Muscle layer of colon (tissue), 2 donors: ENCODE measurements around the gene ABCA7.

Source experiments
- H3K27ac ChIP-seq: one replicate; pipeline ENCODE4 v1.7.0; 2013; ENCODE audit warnings: low read depth, mild to moderate bottlenecking, low read length, moderate library complexity
- H3K27me3 ChIP-seq, 2 donors: one replicate each; pipeline ENCODE4 v1.7.0; 2013; ENCODE audit warnings: low read length in 2 of 2, mild to moderate bottlenecking in 2 of 2; ENCODE audit not compliant: insufficient read depth in 2 of 2, control insufficient read depth in 1 of 2
- H3K36me3 ChIP-seq: one replicate; pipeline ENCODE4 v1.7.0; 2013; ENCODE audit warnings: mild to moderate bottlenecking, low read length; ENCODE audit not compliant: insufficient read depth
- H3K4me1 ChIP-seq: one replicate; pipeline ENCODE4 v1.7.0; 2013; ENCODE audit warnings: mild to moderate bottlenecking, low read length; ENCODE audit not compliant: insufficient read depth
- H3K4me3 ChIP-seq, 2 donors: one replicate each; pipeline ENCODE4 v1.7.0; 2013; ENCODE audit warnings: low read length in 2 of 2, low read depth in 1 of 2, mild to moderate bottlenecking in 1 of 2, moderate library complexity in 1 of 2
- H3K9ac ChIP-seq: one replicate; pipeline ENCODE4 v1.7.0; 2013; ENCODE audit warnings: low read length
- H3K9me3 ChIP-seq: one replicate; pipeline ENCODE4 v1.7.0; 2013; ENCODE audit warnings: mild to moderate bottlenecking, low read length
- donor health status: abdominal sarcoma.
- donor health status: Adenocarcinoma of cecum.

The ABCA7 gene

DNA sequence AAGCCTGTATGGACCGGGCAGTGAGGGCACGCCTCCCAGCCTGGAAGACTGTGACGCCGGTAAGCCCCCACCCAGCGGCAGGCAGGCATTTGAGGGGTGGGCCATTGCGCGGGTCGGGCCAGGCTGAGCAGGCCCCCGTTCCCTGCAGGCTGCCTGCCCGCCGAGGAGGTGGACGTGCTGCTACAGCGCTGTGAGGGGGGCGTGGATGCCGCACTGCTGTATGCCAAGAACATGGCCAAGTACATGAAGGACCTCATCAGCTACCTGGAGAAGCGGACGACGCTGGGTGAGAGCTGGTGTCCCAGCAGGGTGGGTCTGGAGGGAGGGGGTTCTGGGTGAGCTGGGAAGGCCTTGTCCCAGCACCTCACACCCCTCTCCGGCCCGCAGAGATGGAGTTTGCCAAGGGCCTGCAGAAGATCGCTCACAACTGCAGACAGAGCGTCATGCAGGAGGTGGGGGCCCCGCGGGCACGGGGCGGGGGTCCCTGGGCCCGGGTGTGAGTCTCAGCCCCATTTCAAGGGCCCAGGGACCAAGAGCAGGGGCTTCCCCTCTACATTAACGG is 34.1 kb downstream of the ABCA7 start:
- no peaks in the 10 kb centered on the region for H3K36me3 ChIP-seq
- peaks cover 9 to 36% of the 10 kb centered on the region in 2 donors for H3K27me3 ChIP-seq
- no peak overlapping the region for H3K27ac ChIP-seq
- H3K4me1 ChIP-seq: peaks cover 4% of the 10 kb centered on the region
- H3K9me3 ChIP-seq: no peaks in the 10 kb centered on the region
- no peak overlapping the region for H3K4me3 ChIP-seq
- H3K9ac ChIP-seq: no peak overlapping the region

DNA sequence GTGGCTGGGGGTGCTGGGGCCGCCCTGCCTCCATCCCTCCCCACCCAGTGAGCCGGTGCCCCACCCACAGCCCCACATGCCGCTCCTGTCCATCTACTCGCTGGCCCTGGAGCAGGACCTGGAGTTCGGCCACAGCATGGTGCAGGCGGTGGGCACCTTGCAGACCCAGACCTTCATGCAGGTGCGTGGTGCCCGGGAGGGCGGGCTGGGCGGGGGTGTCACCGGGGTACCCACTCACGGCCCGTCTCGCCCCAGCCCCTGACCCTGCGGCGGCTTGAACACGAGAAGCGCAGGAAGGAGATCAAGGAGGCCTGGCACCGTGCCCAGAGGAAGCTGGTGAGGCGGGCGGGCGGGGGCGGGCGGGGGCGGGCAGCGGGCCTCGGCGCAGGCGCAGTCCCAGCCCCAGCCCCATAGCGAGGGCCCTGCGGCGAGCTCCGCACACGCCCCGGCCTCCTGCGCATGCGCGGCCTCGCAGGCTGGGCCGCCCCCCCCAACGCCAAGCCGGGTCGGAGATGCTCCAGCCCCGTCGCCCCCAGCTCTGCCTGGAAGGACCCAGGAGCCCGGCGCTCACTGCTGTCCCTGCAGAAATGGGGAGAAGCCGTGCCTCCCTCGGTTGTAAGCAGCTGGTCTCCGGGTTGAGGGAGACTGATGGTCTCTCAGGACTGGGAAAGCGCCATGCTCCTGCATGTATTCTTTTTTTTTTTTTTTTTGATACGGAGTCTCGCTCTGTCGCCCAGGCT is 34.8 kb downstream of the ABCA7 start:
- peaks cover 4% of the 10 kb centered on the region for H3K4me1 ChIP-seq
- H3K9me3 ChIP-seq: no peaks in the 10 kb centered on the region
- peaks cover 6 to 30% of the 10 kb centered on the region in 2 donors for H3K27me3 ChIP-seq
- no peak overlapping the region for H3K4me3 ChIP-seq
- H3K9ac ChIP-seq: no peak overlapping the region
- H3K27ac ChIP-seq: no peak overlapping the region
- H3K36me3 ChIP-seq: no peaks in the 10 kb centered on the region

DNA sequence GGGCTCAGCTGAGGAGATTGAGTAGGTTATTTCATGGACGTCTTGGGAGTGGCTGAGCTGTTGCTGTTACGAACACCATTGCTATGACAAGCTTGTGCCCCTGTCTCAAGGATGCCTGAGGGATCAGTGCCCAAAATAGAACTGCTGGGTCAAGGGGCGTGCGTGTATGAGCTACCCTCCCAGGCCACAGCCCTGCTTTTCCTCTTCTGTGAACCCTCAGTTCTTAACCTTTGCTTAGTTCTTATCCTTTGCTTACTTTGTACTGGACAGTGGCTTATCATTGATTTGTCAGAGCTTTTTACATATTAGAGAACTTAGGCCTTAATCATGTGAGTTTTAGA is 36.1 kb downstream of the ABCA7 start:
- H3K36me3 ChIP-seq: no peaks in the 10 kb centered on the region
- H3K27ac ChIP-seq: no peak overlapping the region
- H3K4me3 ChIP-seq: no peak overlapping the region
- no peak overlapping the region for H3K9ac ChIP-seq
- no peaks in the 10 kb centered on the region for H3K9me3 ChIP-seq
- peaks cover 0 to 22% of the 10 kb centered on the region in 2 donors for H3K27me3 ChIP-seq
- peaks cover 4% of the 10 kb centered on the region for H3K4me1 ChIP-seq

DNA sequence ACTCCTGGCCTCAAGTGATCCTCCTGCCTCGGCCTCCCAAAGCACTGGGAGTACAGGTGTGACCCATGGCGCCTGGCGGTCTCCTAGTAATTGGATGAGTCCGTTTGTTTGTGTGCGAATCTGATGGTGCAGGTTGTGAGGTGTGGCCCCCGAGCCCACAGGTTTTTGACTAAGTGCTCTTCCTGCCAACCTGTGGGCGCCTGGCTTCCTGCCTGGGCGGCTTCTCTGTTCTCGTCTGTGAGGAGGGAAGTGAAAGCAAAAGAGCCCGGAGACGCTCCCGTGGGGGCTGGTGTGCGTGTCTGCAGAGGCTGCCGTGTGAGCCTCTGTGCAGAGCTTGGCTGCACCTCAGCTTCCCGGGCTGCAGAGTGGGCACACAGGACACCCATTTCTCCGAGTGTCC is 37.0 kb downstream of the ABCA7 start:
- no peaks in the 10 kb centered on the region for H3K36me3 ChIP-seq
- H3K4me3 ChIP-seq: no peak overlapping the region
- H3K4me1 ChIP-seq: no peaks in the 10 kb centered on the region
- no peak overlapping the region for H3K9ac ChIP-seq
- H3K9me3 ChIP-seq: no peaks in the 10 kb centered on the region
- H3K27ac ChIP-seq: no peak overlapping the region
- H3K27me3 ChIP-seq: peaks cover 0 to 22% of the 10 kb centered on the region in 2 donors

DNA sequence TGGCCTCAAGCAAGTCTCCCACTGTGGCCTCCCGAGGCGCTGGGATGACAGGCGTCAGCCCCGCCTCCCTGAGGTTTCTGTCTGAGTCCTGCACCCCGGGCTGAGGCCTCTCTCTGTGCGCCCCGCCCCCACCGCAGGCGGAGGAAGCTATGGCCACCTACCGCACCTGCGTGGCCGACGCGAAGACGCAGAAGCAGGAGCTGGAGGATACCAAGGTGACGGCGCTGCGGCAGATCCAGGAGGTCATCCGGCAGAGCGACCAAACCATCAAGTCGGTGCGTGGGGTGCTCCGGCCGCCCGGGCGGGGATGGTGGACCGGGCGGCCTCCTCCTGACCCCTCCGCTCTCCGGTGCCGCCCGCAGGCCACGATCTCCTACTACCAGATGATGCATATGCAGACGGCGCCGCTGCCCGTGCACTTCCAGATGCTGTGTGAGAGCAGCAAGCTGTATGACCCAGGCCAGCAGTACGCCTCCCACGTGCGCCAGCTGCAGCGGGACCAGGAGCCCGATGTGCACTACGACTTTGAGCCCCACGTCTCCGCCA is 39.7 kb downstream of the ABCA7 start:
- Histone ChIP-seq H3K9me3 (no peaks in the 10 kb centered on the region), H3K27ac (no peak overlapping the region), H3K36me3 (no peaks in the 10 kb centered on the region), H3K9ac (no peak overlapping the region), H3K4me1 (no peaks in the 10 kb centered on the region), H3K4me3 (no peak overlapping the region), H3K27me3 (peaks cover 0 to 19% of the 10 kb centered on the region in 2 donors)

DNA sequence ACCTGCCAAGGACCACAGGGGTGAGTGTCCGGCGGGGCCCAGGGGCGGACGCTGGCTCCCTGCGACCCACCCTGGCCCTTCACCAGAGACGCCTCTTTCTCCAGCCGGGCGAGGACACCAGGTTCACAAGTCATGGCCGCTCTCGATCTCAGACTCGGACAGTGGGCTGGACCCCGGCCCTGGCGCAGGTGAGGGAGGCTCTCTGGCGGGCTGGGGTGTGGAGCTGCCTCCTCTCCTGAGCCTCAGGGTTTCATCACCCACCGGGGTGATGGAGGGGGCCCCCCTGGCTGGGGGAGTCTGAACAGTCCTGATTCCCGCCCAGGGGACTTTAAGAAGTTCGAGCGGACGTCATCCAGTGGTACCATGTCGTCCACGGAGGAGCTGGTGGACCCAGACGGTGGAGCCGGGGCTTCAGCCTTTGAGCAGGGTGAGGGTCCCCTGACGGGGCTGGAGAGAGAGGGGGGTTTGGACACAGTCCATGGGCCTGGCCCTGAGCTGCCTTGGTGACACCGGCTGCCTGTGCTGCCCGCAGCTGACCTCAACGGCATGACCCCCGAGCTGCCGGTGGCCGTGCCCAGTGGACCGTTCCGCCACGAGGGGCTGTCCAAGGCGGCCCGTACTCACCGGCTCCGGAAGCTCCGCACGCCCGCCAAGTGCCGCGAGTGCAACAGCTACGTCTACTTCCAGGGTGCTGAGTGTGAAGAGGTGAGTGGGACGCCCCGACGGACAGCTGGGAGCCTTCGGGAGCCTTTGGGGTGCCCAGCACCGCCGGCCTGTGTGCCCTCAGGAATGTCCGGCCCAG is 40.7 kb downstream of the ABCA7 start:
- Histone ChIP-seq H3K4me3 (no peak overlapping the region), H3K9ac (no peak overlapping the region), H3K4me1 (no peaks in the 10 kb centered on the region), H3K27ac (no peak overlapping the region), H3K9me3 (no peaks in the 10 kb centered on the region), H3K27me3 (peaks cover 0 to 19% of the 10 kb centered on the region in 2 donors), H3K36me3 (no peaks in the 10 kb centered on the region)

DNA sequence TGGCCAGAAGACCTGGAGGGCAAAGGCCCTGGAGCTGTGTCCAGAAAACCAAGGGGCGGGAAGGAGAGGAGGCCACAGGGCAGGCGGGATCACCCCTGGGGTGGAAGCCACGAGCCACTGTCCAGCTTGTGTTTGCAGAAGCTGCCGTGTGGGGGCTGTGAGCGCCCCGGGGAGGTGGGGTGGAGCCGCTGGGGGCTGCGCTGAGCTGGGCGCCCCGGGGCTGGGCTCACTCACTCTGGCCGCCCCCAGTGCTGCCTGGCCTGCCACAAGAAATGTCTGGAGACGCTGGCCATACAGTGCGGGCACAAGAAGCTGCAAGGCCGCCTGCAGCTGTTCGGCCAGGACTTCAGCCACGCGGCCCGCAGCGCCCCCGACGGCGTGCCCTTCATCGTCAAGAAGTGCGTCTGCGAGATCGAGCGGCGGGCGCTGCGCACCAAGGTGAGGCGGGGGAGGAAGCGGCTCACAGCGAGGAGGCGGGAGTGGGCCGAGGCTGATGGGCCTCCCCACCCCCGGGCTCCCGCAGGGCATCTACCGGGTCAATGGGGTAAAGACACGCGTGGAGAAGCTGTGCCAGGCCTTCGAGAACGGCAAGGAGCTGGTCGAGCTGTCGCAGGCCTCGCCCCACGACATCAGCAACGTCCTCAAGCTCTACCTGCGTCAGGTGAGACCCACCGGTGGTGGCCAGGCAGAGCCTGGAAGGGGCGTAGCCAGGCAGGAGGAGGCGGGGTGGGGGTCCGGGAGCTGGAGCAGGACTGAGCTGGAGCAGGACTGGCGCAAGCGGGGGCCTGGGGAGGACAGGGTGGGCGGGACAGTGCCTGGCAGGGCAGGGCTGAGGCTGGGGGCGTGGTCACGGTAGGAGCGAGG is 41.6 kb downstream of the ABCA7 start:
- Histone ChIP-seq H3K4me3 (no peak overlapping the region), H3K27ac (no peak overlapping the region), H3K9me3 (no peaks in the 10 kb centered on the region), H3K36me3 (no peaks in the 10 kb centered on the region), H3K4me1 (no peaks in the 10 kb centered on the region), H3K27me3 (peaks cover 0 to 19% of the 10 kb centered on the region in 2 donors), H3K9ac (no peak overlapping the region)

DNA sequence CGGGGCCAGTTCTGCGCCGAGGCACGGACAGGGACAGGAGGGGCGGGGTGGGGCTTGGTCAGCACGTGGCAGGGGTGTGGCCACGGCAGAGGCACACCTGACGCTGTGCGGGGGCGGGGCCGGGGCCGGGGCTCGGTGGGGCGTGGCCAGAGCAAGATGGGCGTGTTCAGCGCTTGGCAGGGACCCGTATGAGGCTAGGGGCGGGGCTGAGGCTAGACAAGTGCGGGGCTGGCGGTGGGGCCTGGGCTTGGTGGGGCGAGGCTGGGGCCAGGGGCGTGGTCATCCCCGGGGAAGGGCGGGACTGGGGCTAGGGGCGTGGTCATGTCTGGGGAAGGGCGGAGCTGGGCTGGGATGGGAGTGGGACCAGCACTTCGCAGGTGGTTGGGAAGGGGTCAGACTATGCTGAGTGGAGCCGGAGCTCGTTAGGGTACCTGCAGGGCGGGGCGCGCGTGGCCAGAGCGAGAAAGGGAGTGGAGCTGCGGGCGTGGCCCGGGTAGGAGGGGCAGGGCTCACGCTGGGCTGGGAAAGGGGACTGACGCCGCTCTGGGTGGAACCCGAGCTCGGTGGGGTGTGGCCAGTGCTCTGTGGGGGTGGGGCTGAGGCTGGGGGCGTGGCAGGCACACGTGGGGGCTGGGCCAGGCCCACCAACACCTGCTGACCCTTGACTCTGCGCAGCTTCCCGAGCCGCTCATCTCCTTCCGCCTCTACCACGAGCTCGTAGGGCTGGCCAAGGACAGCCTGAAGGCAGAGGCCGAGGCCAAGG is 42.4 kb downstream of the ABCA7 start:
- H3K9ac ChIP-seq: no peak overlapping the region
- no peaks in the 10 kb centered on the region for H3K36me3 ChIP-seq
- no peaks in the 10 kb centered on the region for H3K9me3 ChIP-seq
- no peak overlapping the region for H3K27ac ChIP-seq
- peaks cover 0 to 19% of the 10 kb centered on the region in 2 donors for H3K27me3 ChIP-seq
- H3K4me1 ChIP-seq: no peaks in the 10 kb centered on the region
- H3K4me3 ChIP-seq: no peak overlapping the region

DNA sequence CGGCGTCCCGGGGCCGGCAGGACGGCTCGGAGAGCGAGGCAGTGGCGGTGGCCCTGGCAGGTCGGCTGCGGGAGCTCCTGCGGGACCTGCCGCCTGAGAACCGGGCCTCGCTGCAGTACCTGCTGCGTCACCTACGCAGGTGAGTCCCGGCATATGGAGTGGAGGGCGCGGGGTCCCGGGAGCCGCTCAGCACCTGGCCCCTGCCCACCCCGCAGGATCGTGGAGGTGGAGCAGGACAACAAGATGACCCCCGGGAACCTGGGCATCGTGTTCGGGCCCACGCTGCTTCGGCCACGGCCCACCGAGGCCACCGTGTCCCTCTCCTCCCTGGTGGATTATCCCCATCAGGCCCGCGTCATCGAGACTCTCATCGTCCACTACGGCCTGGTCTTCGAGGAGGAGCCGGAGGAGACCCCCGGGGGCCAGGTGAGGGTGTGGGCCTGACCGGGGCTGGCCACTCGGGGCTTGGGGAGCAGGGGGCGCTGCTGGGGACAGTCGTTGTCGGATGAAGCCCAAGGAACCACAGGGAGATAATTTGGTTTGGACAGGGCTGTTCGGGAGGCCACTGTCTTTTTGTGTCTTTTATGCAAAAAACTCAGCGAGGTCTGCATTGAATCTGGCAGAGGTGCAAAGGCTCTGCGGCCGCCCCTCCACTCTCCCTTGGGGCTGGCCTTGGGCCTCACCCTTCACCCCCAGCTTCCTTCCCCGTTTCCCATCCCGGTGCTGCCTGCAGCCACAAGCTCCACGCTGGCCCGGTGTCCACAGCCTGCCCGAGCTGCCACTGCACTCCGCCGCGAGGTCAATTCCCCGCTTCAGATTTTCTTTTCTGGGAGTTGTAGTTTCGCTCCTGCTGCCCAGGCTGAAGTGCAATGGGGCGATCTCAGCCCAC is 43.3 kb downstream of the ABCA7 start:
- Histone ChIP-seq H3K27ac (no peak overlapping the region), H3K27me3 (peaks cover 0 to 19% of the 10 kb centered on the region in 2 donors), H3K4me3 (no peak overlapping the region), H3K4me1 (no peaks in the 10 kb centered on the region), H3K9me3 (no peaks in the 10 kb centered on the region), H3K9ac (no peak overlapping the region), H3K36me3 (no peaks in the 10 kb centered on the region)
